Femur (tissue), 1 donor: ENCODE results near the gene TMEM82.

Source experiments
- DNase-seq: peaks from one replicate; pipeline ENCODE4 v3.0.0-alpha.2; 2017

The TMEM82 gene

GRCh38 chr1:15722411-15722810 is 19.9 kb upstream of the TMEM82 start:
- DNase-seq: no peak

GRCh38 chr1:15722836-15723532 is 19.3 kb upstream of the TMEM82 start:
- DNase-seq: peak; percentile 27

GRCh38 chr1:15723631-15724246 is 18.6 kb upstream of the TMEM82 start:
- DNase-seq: no peak

- no peak for DNase-seq
Measured at GRCh38 chr1:15724949-15725880, 17.1 kb upstream of the TMEM82 start.

- DNase-seq: no peak
Measured at GRCh38 chr1:15726508-15726907, 15.8 kb upstream of the TMEM82 start.

GRCh38 chr1:15727021-15727420 is 15.3 kb upstream of the TMEM82 start:
- DNase-seq: no peak

- DNase-seq: no peak
Measured at GRCh38 chr1:15727424-15727823, 14.9 kb upstream of the TMEM82 start.

GRCh38 chr1:15727866-15728534 is 14.3 kb upstream of the TMEM82 start:
- no peak for DNase-seq

- DNase-seq: no peak
Measured at GRCh38 chr1:15728937-15729657, 13.2 kb upstream of the TMEM82 start.

GRCh38 chr1:15730423-15730822 is 11.9 kb upstream of the TMEM82 start:
- DNase-seq: peak; percentile 21

GRCh38 chr1:15730936-15731335 is 11.4 kb upstream of the TMEM82 start:
- no peak for DNase-seq

- no peak for DNase-seq
Measured at GRCh38 chr1:15731735-15732685, 10.3 kb upstream of the TMEM82 start.

- no peak for DNase-seq
Measured at GRCh38 chr1:15732686-15733081, 9.6 kb upstream of the TMEM82 start.

GRCh38 chr1:15733218-15733725 is 9.0 kb upstream of the TMEM82 start:
- DNase-seq: no peak

- no peak for DNase-seq
Measured at GRCh38 chr1:15733726-15734226, 8.5 kb upstream of the TMEM82 start.

- no peak for DNase-seq
Measured at GRCh38 chr1:15734296-15734695, 8.0 kb upstream of the TMEM82 start.

- no peak for DNase-seq
Measured at GRCh38 chr1:15734901-15735300, 7.4 kb upstream of the TMEM82 start.

GRCh38 chr1:15735304-15736037 is 6.8 kb upstream of the TMEM82 start:
- no peak for DNase-seq

GRCh38 chr1:15736038-15736891 is 6.0 kb upstream of the TMEM82 start, which contains the start of gene SLC25A34:
SLC25A34 (plus strand) TSS chr1:15736258; CDS start chr1:15736486, 228 bp downstream.
- peak; percentile 80 for DNase-seq
